Testis (tissue), 3 donors: Measurements from ENCODE around the gene PACS1. TPM values are rescaled to one million over a fixed set of nuclear protein-coding genes. Genes with fewer than 3 reads are reported as not detected.

Experiments used
- DNase-seq: peaks from one replicate; pipeline ENCODE4 v3.0.0-alpha.2; 2019
- H3K27ac ChIP-seq, 2 donors: fragments of 200-600 bp; sonication (generic); one replicate each; pipeline ENCODE4 v1.5.1; 2019
- H3K27me3 ChIP-seq: fragments of 200-600 bp; sonication (generic); one replicate; pipeline ENCODE4 v1.5.1; 2019
- H3K36me3 ChIP-seq: fragments of 200-600 bp; sonication (generic); one replicate; pipeline ENCODE4 v1.5.1; 2017; ENCODE audit warnings: low read depth; ENCODE audit errors: missing control alignments
- H3K4me1 ChIP-seq: fragments of 200-600 bp; sonication (generic); one replicate; pipeline ENCODE4 v1.5.1; 2019
- H3K4me3 ChIP-seq, 2 donors: fragments of 200-600 bp; sonication (generic); one replicate each; pipeline ENCODE4 v1.5.1; 2017 to 2019
- H3K9me3 ChIP-seq: fragments of 200-600 bp; sonication (generic); one replicate; pipeline ENCODE4 v1.5.1; 2017
- POLR2A ChIP-seq: fragments of 450-650 bp; IDR thresholded peaks from one replicate; pipeline ENCODE4 v1.6.1; 2017; ENCODE audit warnings: antibody characterized with exemption, mild to moderate bottlenecking, moderate library complexity
- WGBS, 2 donors: methylation state at CpG; one replicate each; pipeline ENCODE4 v1.1.5; 2018; 5-methylcytosine and 5-hydroxymethylcytosine counted together
- intact Hi-C: fragments of 100-400 bp; cut with DNase I; formaldehyde crosslinking; loops from one replicate; pipeline ENCODE4 v1.15.1; 2023; ENCODE audit warnings: low total_unique reads
- polyA plus RNA-seq: library from polyadenylated mRNA; stranded (reverse); fragments of 350-450 nt; fragmentation: Illumina TruSeq; extraction: RNeasy Lipid Tissue Mini Kit (QIAGEN cat#74804); gene quantifications from one replicate; pipeline ENCODE4 v1.2.3, GENCODE V29; 2014; ENCODE audit warnings: low read depth, low replicate concordance; ENCODE audit not compliant: insufficient read depth
- total RNA-seq, 2 donors: library from RNA; depleted of rRNA; stranded (reverse); fragments of >200 nt; gene quantifications; one replicate each; pipeline ENCODE4 v1.2.3, GENCODE V29; 2016
- TF ChIP-seq, protein P1 (sequence below), 3 experiments: fragments of 450-650 bp in 2 of 3; fragments of 200-600 bp in 1 of 3; sonication (generic) in 1 of 3; IDR thresholded peaks; one replicate each; pipeline ENCODE4 v1.5.1; 2016 to 2019; ENCODE audit warnings: antibody characterized with exemption in 3 of 3, mild to moderate bottlenecking in 2 of 3, moderate library complexity in 1 of 3

PACS1 gene
- total and polyA plus RNA-seq, 3 donors from 2014 or later = 111 to 131 (median 130) TPM

DNA sequence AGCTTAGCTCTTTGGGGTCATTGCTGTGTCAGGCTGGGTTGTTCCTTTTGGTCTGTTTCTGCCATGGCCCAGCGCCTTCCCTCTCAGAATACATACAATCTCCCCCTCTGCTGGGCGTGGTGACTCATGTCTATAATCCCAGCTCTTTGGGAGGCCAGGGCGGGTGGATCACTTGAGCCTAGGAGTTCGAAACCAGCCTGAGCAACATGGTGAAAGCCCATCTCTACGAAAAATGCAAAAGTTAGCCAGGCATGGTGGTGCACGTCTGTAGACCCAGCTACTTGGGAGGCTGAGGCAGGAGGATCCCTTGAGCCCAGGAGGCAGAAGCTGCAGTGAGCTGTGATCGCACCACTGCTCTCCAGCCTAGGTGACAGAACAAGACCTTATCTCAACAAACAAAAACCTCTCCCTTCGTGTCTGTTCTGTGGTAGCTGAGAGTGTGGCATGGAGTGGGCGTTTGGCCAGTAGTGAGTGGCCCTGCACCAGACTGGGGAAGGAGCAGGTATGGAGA, 151.7 kb downstream of the PACS1 start:
- TF ChIP-seq, protein P1, sequence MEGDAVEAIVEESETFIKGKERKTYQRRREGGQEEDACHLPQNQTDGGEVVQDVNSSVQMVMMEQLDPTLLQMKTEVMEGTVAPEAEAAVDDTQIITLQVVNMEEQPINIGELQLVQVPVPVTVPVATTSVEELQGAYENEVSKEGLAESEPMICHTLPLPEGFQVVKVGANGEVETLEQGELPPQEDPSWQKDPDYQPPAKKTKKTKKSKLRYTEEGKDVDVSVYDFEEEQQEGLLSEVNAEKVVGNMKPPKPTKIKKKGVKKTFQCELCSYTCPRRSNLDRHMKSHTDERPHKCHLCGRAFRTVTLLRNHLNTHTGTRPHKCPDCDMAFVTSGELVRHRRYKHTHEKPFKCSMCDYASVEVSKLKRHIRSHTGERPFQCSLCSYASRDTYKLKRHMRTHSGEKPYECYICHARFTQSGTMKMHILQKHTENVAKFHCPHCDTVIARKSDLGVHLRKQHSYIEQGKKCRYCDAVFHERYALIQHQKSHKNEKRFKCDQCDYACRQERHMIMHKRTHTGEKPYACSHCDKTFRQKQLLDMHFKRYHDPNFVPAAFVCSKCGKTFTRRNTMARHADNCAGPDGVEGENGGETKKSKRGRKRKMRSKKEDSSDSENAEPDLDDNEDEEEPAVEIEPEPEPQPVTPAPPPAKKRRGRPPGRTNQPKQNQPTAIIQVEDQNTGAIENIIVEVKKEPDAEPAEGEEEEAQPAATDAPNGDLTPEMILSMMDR (IDR thresholded peaks at IDR 0.05) = no peak
- no peak for TF ChIP-seq POLR2A
- 76 to 85% methylated on average over 9 of the region's 9 CpGs for WGBS, 2 donors
- DNase-seq = no peak
- intact Hi-C loops = no loop called here
- H3K36me3 ChIP-seq = no peaks in the 10 kb centered on the region
- H3K27me3 ChIP-seq = no peaks in the 10 kb centered on the region
- no peak overlapping the region for H3K27ac ChIP-seq
- H3K4me1 ChIP-seq = no peaks in the 10 kb centered on the region
- no peaks in the 10 kb centered on the region for H3K9me3 ChIP-seq
- H3K4me3 ChIP-seq = no peak overlapping the region

- TF ChIP-seq, protein P1 (IDR thresholded peaks at IDR 0.05) = peak; percentile 97 to 99 (median 98)
- TF ChIP-seq POLR2A = no peak
- intact Hi-C loops = no loop called here
- no peak overlapping the region for H3K27ac ChIP-seq
- 21 to 25% methylated on average over 18 to 21 of the region's 21 CpGs for WGBS, 2 donors
- peak; percentile 97 for DNase-seq
- no peaks in the 10 kb centered on the region for H3K27me3 ChIP-seq
- H3K4me3 ChIP-seq = no peak overlapping the region
- H3K9me3 ChIP-seq = no peaks in the 10 kb centered on the region
- H3K4me1 ChIP-seq = no peaks in the 10 kb centered on the region
- H3K36me3 ChIP-seq = no peaks in the 10 kb centered on the region
Measured at GRCh38 chr11:66222358-66223149, 152.5 kb downstream of the PACS1 start.

- intact Hi-C loops = no loop called here
- DNase-seq = no peak
- Histone ChIP-seq H3K4me3 (no peak overlapping the region), H3K36me3 (no peaks in the 10 kb centered on the region), H3K27me3 (no peaks in the 10 kb centered on the region), H3K4me1 (no peaks in the 10 kb centered on the region), H3K9me3 (no peaks in the 10 kb centered on the region), H3K27ac (no peak overlapping the region)
- 78 to 84% methylated on average over 10 of the region's 10 CpGs for WGBS, 2 donors
- no peak for TF ChIP-seq POLR2A
- TF ChIP-seq, protein P1 (IDR thresholded peaks at IDR 0.05) = no peak
Measured at GRCh38 chr11:66224226-66224855, 154.3 kb downstream of the PACS1 start.

- no peaks in the 10 kb centered on the region for H3K36me3 ChIP-seq
- intact Hi-C loops = no loop called here
- 59 to 69% methylated on average over 2 of the region's 2 CpGs for WGBS, 2 donors
- no peaks in the 10 kb centered on the region for H3K9me3 ChIP-seq
- H3K27ac ChIP-seq = no peak overlapping the region
- H3K27me3 ChIP-seq = no peaks in the 10 kb centered on the region
- peak; percentile 37 for DNase-seq
- TF ChIP-seq POLR2A = no peak
- TF ChIP-seq, protein P1 (IDR thresholded peaks at IDR 0.05) = no peak
- H3K4me1 ChIP-seq = no peaks in the 10 kb centered on the region
- H3K4me3 ChIP-seq = no peak overlapping the region
Measured at GRCh38 chr11:66225066-66225465, 155.0 kb downstream of the PACS1 start.
